ENCODE results near the gene BICD2. TPM values are rescaled to one million over a fixed set of nuclear protein-coding genes. Genes with fewer than 3 reads are reported as not detected.

Gene BICD2
- polyA plus RNA-seq, 3 donors, result 13.8 to 29.4 (median 25.6) TPM

- no peak overlapping the region for H3K4me3 Mint-ChIP-seq
- Histone ChIP-seq H3K4me1 (ENCODE audit: control insufficient read depth in 1 of 2, insufficient read depth in 2 of 2, low read length in 2 of 2) (peaks cover 0 to 3% of the 10 kb centered on the region in 2 donors), H3K4me2 (replicated peaks; ENCODE audit: extremely low read depth, low read length, poor library complexity, severe bottlenecking) (no peak overlapping the region), H3K27me3 (ENCODE audit: control insufficient read depth in 2 of 2, insufficient read depth in 2 of 2, low read length in 2 of 2) (no peaks in the 10 kb centered on the region), H3K36me3 (replicated peaks in 1 of 2; ENCODE audit: control insufficient read depth in 1 of 2, insufficient read depth in 2 of 2, low read length in 2 of 2) (no peaks in the 10 kb centered on the region), H2AFZ (ENCODE audit: insufficient read depth, low read depth, low read length, poor library complexity, severe bottlenecking) (no peak overlapping the region), H4K20me1 (ENCODE audit: insufficient read depth, low read length) (no peaks in the 10 kb centered on the region), H3K9me3 (replicated peaks in 1 of 2; ENCODE audit: control insufficient read depth in 1 of 2, insufficient read depth in 1 of 2, low read length in 2 of 2) (peaks cover 4 to 11% of the 10 kb centered on the region in 2 donors), H3K79me2 (ENCODE audit: insufficient read depth, low read length) (no peaks in the 10 kb centered on the region), H3K4me3 (replicated peaks in 1 of 3; ENCODE audit: low read depth in 2 of 3, low read length in 3 of 3) (no peak overlapping the region), H3K27ac (ENCODE audit: low read depth in 1 of 2, low read length in 2 of 2) (no peak overlapping the region), H3K9ac (ENCODE audit: insufficient read depth, low read length, poor library complexity, severe bottlenecking) (no peak overlapping the region)
- no peak overlapping the region for H3K27ac Mint-ChIP-seq
- intact Hi-C loops (cut with micrococcal nuclease), result no loop called here
- no CpG with 5 or more reads among the region's 1 CpG for WGBS (ENCODE audit: insufficient coverage)
- H3K36me3 Mint-ChIP-seq, result no peaks in the 10 kb centered on the region
- H3K4me1 Mint-ChIP-seq, result peaks cover 4% of the 10 kb centered on the region
- peaks cover 0 to 2% (median 0%) of the 10 kb centered on the region in 3 donors for H3K27me3 Mint-ChIP-seq (ENCODE audit: low read depth in 3 of 3)
- peaks cover 3 to 23% (median 19%) of the 10 kb centered on the region in 7 donors for H3K9me3 Mint-ChIP-seq
- no peak for DNase-seq
- TF ChIP-seq, protein P1, sequence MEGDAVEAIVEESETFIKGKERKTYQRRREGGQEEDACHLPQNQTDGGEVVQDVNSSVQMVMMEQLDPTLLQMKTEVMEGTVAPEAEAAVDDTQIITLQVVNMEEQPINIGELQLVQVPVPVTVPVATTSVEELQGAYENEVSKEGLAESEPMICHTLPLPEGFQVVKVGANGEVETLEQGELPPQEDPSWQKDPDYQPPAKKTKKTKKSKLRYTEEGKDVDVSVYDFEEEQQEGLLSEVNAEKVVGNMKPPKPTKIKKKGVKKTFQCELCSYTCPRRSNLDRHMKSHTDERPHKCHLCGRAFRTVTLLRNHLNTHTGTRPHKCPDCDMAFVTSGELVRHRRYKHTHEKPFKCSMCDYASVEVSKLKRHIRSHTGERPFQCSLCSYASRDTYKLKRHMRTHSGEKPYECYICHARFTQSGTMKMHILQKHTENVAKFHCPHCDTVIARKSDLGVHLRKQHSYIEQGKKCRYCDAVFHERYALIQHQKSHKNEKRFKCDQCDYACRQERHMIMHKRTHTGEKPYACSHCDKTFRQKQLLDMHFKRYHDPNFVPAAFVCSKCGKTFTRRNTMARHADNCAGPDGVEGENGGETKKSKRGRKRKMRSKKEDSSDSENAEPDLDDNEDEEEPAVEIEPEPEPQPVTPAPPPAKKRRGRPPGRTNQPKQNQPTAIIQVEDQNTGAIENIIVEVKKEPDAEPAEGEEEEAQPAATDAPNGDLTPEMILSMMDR (IDR thresholded peaks at IDR 0.05), result no peak
These were observed 21.7 kb upstream of the BICD2 start for GRCh38 chr9:92786298-92786697.

- Mint-ChIP-seq H3K36me3 (no peaks in the 10 kb centered on the region), H3K27me3 (ENCODE audit: low read depth in 3 of 3) (peaks cover 0 to 2% (median 0%) of the 10 kb centered on the region in 3 donors), H3K9me3 (peaks cover 3 to 23% (median 19%) of the 10 kb centered on the region in 7 donors), H3K4me3 (no peak overlapping the region), H3K27ac (no peak overlapping the region), H3K4me1 (peaks cover 16% of the 10 kb centered on the region)
- Histone ChIP-seq H3K4me2 (replicated peaks; ENCODE audit: extremely low read depth, low read length, poor library complexity, severe bottlenecking) (no peak overlapping the region), H3K9ac (ENCODE audit: insufficient read depth, low read length, poor library complexity, severe bottlenecking) (no peak overlapping the region), H3K9me3 (replicated peaks in 1 of 2; ENCODE audit: control insufficient read depth in 1 of 2, insufficient read depth in 1 of 2, low read length in 2 of 2) (peaks cover 4 to 14% of the 10 kb centered on the region in 2 donors), H3K4me1 (ENCODE audit: control insufficient read depth in 1 of 2, insufficient read depth in 2 of 2, low read length in 2 of 2) (peaks cover 13 to 19% of the 10 kb centered on the region in 2 donors), H3K27ac (ENCODE audit: low read depth in 1 of 2, low read length in 2 of 2) (no peak overlapping the region), H3K27me3 (ENCODE audit: control insufficient read depth in 2 of 2, insufficient read depth in 2 of 2, low read length in 2 of 2) (no peaks in the 10 kb centered on the region), H2AFZ (ENCODE audit: insufficient read depth, low read depth, low read length, poor library complexity, severe bottlenecking) (no peak overlapping the region), H3K36me3 (replicated peaks in 1 of 2; ENCODE audit: control insufficient read depth in 1 of 2, insufficient read depth in 2 of 2, low read length in 2 of 2) (no peaks in the 10 kb centered on the region), H4K20me1 (ENCODE audit: insufficient read depth, low read length) (no peaks in the 10 kb centered on the region), H3K79me2 (ENCODE audit: insufficient read depth, low read length) (no peaks in the 10 kb centered on the region), H3K4me3 (replicated peaks in 1 of 3; ENCODE audit: low read depth in 2 of 3, low read length in 3 of 3) (no peak overlapping the region)
- intact Hi-C loops (cut with micrococcal nuclease), result no loop called here
- TF ChIP-seq, protein P1 (IDR thresholded peaks at IDR 0.05), result no peak
- no peak for DNase-seq
- 100% methylated on average over 1 of the region's 2 CpGs for WGBS (ENCODE audit: insufficient coverage)
These were observed 17.3 kb upstream of the BICD2 start for GRCh38 chr9:92781899-92782298.
